Germinal center (tissue), 1 donor: ENCODE measurements around the gene AK9.

Experiments
- DNase-seq: peaks from one replicate; pipeline ENCODE4 v3.0.0; 2012; ENCODE audit warnings: mixed read lengths, low spot score

AK9 gene

GRCh38 chr6:109511832-109512231, 179.2 kb downstream of the AK9 start:
- no peak for DNase-seq

GRCh38 chr6:109510358-109510757, 180.6 kb downstream of the AK9 start:
- no peak for DNase-seq

- DNase-seq = no peak
These were observed 182.7 kb downstream of the AK9 start for GRCh38 chr6:109508166-109508860.

GRCh38 chr6:109507490-109508072, 183.4 kb downstream of the AK9 start:
- no peak for DNase-seq

GRCh38 chr6:109506841-109507240, 184.2 kb downstream of the AK9 start:
- DNase-seq = no peak

- DNase-seq = no peak
These were observed 184.7 kb downstream of the AK9 start for GRCh38 chr6:109506314-109506713.

DNA sequence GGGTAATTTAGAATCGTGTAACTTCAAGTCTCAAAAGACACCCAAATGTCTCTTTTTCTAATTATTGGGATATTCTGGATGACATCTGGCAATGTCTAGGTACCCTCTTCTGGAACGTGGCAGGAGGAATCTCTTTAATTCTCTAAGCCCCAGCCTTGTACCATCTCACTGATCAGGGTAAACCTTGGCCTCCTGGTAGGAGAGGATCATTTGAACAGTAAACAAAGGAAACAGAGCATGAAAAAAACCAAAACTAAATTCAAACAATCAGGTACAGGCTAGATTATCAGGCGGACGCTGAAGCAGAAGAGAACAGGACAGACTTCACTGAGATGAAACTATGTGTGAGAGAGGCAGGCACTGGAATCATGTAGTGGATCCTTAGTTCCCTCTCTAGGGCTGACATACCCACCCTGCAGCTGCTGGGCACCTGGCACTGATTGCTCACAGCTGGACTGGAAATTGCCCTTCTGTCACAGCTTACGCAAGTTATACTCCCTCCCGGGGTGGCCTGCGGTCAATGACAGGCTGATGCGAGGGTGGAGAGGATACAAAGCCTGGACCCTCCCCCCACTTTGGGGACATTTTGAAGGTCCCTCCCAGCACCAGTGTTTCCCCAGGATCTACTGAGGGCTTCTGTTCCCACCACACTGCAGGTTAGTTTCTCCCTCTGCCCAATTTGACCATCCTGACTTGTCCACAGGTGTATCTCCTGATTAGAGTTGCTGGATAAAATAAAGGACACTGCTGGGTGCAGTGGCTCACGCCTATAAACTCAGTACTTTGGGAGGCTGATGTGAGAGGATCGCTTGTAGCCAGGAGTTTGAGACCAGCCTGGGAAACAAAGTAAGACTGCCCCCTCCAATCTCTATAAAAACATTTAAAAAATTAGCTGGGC, 187.4 kb downstream of the AK9 start:
- no peak for DNase-seq

DNA sequence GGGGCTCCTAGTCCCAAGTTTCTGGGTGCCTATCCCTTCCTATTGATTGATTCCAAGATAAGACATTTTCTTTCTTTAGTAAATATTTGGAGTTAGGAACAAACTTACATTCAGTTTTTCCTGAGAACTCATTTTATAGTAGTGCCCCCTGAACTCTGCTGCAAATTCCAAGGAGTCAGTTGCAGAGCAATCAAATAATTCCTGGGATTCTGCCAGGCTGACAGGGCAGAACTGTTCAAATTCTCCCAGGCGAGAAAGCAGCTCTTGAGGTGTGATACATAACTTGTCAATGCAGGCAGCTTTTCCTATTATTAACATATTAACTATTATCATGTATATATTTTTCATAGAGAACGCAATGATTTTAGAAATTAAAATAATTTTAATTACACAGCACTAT, 192.1 kb downstream of the AK9 start:
- no peak for DNase-seq

DNA sequence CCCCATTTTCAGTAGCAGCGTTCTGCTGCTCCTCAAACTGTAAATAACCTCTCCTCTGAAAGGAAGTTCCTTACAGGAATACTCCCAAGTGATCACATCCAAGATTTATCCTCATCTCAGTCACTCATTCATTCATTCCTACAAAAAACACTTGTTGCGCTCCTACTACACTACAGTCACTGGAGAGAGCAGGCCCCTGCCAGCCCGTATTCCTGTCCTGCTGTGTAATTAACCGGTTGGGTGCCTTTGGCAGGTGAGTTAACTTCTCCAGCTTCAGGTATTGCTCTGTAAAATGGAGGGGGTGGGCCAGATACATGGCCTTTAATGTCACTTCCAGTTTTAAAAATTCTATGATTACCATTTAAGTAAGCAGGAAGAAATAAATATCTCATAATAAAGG, 192.9 kb downstream of the AK9 start:
- DNase-seq = no peak

DNA sequence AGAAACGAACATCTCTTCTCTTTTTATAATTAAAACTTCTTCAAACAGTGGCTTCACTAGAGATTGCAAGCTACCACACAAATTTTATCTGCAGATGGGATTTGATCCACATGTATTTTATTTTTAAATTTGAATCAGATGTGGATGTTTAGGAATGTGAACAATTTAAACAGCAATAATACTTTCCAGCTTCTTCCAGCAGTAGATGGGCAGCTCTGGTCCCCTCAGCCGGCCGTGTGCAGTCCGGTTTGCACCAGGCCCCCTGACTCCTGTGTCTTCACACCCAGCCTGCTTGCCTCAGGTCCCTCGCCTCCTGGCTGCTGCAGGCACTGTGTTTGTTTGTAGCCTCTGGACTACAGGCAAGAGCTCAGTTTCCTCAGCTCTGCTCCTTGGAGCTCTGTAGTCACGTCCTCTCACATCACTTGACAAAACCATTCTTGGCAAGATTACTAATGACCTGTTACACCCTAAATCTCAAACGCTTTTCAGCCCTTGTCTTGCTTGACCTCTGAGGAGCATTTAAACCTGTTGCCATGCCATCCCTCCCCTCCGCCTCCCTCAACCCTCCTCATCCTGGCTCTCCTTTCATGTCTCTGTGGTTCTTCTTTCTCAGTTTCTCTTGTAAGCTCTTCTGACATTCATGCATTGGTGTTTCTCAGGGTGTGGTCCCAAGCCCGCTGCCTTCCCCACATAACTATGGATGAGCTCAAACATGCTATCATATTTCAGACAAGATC, 194.8 kb downstream of the AK9 start:
- DNase-seq = no peak

- no peak for DNase-seq
These were observed 197.1 kb downstream of the AK9 start for GRCh38 chr6:109493865-109494264.

DNA sequence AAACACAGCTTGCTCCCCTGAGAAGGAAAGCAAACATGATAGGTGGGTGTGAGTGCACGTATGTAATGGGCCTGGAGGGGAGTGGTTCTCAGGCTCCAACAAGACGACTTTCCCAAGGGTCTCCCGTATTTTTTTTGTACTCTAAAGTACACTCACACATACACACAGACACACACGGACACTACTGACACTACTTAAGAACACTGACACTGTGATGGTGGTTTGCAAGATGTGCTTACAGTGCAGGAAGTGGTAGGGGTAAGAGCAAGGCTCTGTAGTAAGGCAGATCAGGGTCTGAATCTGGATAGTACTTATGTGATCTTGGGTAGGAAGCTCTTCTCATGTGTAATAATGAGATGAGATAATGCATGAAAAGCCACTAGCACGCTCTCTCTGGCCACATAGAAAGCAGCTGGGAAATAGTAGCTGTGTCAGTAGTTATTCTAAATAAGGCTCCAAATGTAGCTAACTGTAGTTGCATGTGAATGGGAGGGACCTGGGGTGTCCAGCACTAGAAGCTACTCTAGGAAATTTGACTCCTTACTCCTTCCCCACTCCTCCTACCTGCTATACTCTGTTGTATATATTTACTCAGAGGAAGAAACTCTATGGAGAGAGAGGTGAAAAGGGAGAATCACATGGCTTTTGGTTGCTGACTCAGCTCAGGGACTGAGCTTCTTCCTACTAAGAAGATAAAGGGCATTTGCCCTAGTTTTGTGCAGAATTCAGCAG, 199.6 kb downstream of the AK9 start:
- no peak for DNase-seq

GRCh38 chr6:109490713-109491112, 200.3 kb downstream of the AK9 start:
- no peak for DNase-seq

- DNase-seq = no peak
These were observed 203.0 kb downstream of the AK9 start for GRCh38 chr6:109488001-109488400.

- DNase-seq = no peak
These were observed 204.9 kb downstream of the AK9 start for GRCh38 chr6:109486068-109486467.

- DNase-seq = no peak
These were observed 205.6 kb downstream of the AK9 start for GRCh38 chr6:109485266-109485935.

DNA sequence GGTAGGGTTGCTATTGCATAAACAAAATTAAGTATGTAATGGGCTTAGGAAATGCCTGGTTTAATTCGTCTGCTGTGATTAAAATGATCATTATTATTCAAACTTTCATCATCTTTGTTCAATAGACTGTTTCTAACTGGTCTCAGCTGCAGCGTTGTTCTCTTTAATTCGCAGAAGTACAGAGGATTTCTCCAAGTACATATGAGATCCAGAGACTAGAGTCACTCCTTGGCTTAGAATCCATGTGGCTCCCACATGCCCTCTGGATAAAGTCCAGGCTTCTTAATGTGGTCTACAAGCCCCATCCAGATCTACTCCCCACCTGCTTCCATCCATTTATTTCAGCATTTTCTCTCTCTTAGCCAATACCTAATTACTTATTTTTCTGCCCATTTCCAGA, 206.9 kb downstream of the AK9 start:
- DNase-seq = no peak

DNA sequence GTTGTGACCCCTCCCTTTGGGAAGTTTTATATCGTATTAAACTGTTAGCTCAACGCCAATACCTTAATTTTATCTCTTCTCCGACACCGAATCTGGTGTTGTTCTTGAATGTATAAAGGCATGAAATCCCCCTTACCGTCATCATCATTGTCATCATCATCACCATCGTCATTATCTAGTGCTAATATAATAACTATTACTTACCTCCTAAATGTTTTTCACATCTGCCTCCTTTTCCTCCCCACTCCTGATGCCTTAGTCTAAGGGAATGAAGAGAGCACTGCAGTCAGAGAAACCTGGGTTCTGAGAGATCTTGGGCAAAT, 207.3 kb downstream of the AK9 start:
- no peak for DNase-seq

- peak; percentile 93 for DNase-seq
These were observed 207.9 kb downstream of the AK9 start, which contains the start of gene ZBTB24 for GRCh38 chr6:109482905-109483734. TSS of gene ZBTB24 (minus strand) at chr6:109483219. CDS start at chr6:109482026, 1,193 bp downstream.

DNA sequence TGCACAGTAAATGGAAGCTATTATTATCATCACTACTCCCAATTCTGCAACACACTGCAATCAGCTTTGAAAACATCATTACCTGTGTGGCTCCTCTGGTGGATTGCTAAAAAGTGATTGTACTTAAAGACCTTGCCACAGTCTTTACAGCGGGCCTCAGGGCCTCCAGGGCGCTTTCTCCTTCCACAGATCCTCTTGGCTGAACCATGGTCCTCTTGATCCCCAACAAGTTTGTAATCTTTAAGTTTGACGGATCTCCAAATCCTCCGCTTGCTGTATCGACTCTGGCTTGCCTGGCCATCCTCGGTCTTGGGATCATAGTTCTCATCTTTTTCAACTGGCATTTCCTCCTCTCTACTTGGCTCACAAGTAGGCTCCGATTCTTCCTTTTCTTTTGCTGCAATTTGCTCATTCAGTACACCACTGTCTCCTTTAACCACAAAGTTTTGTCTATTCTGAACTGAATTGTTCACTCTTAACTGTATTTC, 210.0 kb downstream of the AK9 start:
- no peak for DNase-seq
